SKM-1 treated with dmso at 0.1 percent for 144 hours (cell line): ENCODE measurements around the gene VPS33B.
"Not testable (repeated sequence)": the region's sequence is repeated elsewhere in the genome, so short reads cannot be mapped to it uniquely, and the experiment has no call there.

Source experiments
- DNase-seq: peaks from one replicate; lab custom pipeline; 2025; ENCODE audit not compliant: unreplicated experiment; lab: John Stamatoyannopoulos, UW

Gene VPS33B

GRCh38 chr15:91022075-91022831, at the start of gene VPS33B:
Gene VPS33B, minus strand, starts transcription at chr15:91022594. Its CDS starts 345 bp downstream, at chr15:91022249.
- DNase-seq: peak; percentile 85

DNA sequence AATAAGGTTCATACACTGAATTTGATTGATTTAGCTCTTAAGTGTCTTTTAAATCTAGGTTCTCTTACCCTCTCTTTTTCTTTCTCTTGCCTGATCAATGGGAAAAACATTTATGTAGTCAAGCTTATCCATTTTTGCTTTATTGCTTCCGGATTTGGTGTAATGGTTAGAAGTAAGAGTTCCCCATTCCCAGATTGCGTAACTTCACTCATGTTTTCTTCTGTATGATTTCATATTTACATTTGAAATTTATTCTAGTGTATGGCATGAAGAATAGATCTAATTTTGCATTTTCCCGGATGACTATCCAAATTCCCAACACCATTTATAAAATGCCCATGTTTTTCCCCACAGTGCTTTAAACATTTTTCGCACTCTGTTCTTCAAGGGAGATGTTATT, 49.8 kb upstream of the VPS33B start:
- DNase-seq: no peak

- DNase-seq: no peak
These were observed 48.5 kb upstream of the VPS33B start for GRCh38 chr15:91070872-91071271.

GRCh38 chr15:91068966-91069365, 46.6 kb upstream of the VPS33B start:
- no peak for DNase-seq

GRCh38 chr15:91068436-91068835, 46.0 kb upstream of the VPS33B start:
- no peak for DNase-seq

DNA sequence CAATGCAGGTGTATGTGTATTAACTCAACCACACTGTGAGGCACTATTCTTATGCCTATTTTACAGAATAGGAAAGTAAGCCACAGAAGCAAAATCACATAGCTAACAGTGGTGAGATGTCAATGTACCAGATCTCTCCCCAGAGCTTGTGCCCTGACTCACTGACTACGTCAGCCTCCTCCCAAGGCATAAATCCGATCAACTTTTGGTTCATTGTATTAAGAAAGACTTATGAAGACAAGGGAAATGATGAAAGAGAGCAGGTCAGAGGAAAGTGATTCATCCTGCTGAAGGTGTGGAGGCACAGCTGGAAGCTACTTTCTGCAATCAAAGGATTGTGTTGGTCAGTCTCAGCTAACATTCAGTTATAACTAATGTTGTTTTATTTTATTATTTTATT, 44.6 kb upstream of the VPS33B start:
- no peak for DNase-seq

GRCh38 chr15:91065505-91065904, 43.1 kb upstream of the VPS33B start:
- no peak for DNase-seq

- no peak for DNase-seq
These were observed 39.6 kb upstream of the VPS33B start for GRCh38 chr15:91061997-91062396.

DNA sequence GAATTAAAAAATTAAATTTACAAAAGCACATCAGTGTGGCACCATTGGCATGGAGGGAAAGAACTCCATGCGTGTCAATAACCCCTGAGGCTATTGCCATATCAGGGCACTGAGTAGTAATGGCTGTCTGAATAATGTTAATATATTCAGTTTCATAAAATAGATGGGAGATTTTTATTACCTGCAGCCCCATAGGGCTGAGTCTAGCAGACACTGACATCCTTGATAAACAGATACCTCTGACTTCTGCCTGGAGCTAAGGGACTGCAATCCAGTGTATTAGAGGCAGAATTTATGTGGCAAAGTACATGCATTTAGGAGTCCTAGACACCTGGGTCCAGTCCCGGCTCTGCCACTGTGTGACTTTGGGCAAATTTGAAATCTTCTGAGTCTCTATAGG, 38.8 kb upstream of the VPS33B start:
- no peak for DNase-seq

GRCh38 chr15:91055548-91056331, 33.3 kb upstream of the VPS33B start:
- peak; percentile 45 for DNase-seq

- no peak for DNase-seq
These were observed 32.4 kb upstream of the VPS33B start for GRCh38 chr15:91054816-91055215.

- no peak for DNase-seq
These were observed 28.9 kb upstream of the VPS33B start for GRCh38 chr15:91051248-91051647.

- DNase-seq: no peak
These were observed 27.7 kb upstream of the VPS33B start for GRCh38 chr15:91050128-91050455.

DNA sequence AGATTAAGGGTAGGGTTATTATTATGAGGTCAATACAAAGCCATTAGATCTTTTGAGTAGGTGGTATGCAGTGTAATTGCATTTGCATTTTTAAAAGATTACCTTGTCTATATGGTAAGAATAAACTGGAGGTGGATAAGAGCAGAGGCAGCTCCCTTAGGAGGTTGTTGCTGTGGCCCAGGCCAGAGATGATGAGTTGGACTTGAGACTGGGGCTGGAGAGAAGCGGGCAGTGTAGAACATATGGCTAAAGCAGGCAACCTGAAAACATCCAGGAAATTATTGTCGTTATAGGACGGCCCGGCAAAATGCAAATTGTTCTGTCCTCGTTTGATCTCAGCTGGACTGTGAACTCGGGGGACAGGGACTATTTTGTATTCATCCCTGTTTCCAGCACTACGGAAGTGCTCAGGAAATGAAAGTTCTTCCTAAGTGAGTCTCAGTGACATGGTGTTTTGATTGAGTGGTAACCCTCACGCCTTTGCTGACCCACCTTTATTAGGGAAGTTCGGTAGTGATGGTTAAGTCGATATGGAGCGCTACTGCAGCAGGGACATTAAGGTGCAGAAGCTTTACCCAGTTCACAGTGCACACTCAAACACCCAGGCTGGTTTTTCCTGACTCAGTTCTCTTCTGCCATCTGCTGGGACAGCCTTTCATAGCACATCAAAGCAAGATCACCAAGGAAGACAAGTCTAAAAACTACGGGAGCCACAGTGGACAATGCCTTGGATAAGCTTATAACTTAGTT, 27.2 kb upstream of the VPS33B start:
- DNase-seq: peak; percentile 60

DNA sequence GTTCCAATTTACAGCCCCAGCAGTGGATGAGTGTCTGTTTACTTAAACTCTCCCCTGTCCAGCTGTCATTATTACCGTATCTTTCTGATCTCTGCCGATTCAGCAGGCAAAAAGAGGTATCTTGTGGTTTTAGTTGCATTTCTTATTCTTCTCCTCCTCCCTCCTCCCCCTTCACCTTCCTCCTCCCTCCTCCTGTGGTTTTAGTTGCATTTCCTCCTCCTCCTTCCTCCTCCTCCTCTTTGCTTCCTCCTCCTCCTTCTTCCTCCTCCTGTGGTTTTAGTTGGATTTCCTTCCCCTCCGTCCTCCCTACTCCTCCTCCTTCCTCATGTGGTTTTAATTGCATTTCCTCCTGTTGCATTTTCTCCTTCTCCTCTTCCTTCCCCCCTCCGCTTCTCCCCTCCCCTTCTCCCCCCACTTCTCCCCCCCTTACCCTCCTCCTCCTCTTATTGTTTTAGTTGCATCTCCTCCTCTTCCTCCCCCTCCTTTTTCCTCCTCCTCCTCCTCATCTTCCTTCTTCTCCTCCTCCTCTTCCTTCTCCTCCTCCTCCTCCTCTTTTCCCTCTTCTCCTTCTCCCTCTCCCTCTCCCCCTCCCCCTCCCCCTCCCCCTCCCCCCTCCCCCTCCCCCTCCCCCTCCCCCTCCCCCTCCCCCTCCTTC, 25.3 kb upstream of the VPS33B start:
- DNase-seq: peak; percentile 92

DNA sequence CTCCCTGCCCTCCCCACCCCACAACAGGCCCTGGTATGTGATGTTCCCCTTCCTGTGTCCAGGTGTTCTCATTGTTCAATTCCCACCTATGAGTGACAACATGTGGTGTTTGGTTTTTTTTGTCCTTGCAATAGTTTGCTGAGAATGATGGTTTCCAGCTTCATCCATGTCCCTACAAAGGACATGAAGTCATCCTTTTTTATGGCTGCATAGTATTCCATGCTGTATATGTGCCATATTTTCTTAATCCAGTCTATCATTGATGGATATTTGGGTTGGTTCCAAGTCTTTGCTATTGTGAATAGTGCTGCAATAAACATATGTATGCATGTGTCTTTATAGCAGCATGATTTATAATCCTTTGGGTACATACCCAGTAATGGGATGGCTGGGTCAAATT, 23.7 kb upstream of the VPS33B start:
- DNase-seq: not testable (repeated sequence)

GRCh38 chr15:91045065-91045464, 22.7 kb upstream of the VPS33B start:
- DNase-seq: no peak

DNA sequence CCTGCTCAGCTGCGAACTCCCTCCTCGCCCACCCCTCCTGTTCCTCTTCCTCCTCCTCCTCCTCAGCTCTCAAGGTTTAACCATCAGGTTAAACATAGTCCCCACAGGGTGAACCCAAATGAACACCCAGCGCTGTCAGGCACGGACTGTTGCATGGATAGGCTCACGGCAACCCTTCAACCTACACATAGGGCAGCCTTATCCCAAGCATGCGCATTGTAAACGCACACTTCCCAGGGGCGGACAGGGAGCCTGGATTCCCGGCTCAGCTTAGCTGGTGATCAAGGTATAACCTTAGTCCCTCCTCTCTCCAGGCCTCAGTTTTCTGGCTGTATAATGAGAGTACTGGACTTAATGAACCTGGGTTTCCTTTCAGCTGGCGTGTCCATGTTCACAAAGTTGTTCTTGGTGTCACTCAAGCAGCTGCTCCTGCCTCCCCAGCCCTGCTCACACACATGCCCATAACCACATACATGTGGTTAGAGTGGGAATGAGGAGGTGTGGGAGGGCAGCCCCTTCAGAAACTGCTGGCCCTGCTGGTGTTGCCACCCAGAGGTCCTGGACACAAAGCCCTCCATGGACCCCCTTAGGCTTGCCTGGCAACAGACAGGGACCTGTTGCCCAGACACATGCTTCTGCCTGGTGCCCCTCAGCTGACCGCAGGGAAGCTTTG, 20.9 kb upstream of the VPS33B start:
- DNase-seq: no peak

- DNase-seq: no peak
These were observed 18.5 kb upstream of the VPS33B start for GRCh38 chr15:91040856-91041255.

GRCh38 chr15:91039996-91040395, 17.6 kb upstream of the VPS33B start:
- no peak for DNase-seq
